ENCODE data around the gene CEP164.

CEP164 gene

DNA sequence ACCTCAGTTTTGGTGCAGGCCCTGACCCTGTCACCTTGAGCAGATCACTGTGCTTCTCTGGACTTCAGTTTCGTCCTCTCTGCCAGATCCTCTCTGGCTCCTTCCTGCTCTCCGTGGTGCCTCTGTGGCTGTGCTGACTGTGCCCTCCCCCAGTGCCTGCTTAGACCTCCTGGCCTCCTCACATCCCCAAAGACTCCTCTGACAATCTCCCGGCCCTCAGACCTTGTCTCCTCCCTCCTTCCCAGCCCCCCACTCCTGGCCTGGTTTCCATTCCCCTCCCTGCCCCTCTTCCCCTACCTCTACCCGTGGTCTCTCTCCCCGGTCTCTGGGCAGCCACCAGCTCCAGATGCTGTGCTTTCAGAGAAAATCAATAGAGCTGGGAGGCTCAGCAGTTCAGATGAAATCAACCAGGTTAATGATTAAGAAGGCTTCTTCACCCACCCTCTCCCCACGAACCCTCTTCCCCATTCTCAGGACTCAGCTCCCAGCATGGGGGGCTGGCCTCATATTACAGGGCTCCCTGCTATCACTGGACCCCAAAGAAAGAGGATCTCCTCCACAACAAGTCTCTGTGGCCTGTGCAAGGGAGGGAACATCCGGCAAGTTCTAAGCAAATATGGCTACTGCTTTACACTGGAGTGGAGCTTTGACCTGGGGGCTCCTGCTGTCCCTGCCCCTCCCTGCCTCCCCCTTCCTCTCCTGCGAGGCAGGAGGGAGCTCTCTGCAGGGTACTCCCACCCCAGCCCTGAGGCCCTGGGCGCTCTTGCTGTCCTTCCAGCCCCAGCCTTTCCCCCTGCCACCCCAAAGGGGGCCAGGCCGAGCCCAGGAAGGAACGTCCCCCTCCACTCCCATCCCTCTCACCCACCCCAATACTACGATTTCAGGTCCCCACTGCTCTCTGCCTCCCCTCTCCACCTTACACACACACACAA lies 28.0 kb upstream of the CEP164 start:
- H3K27ac Mint-ChIP-seq, result no peak overlapping the region
- no peaks in the 10 kb centered on the region for H3K9me3 Mint-ChIP-seq (ENCODE audit: low read depth)
- no peaks in the 10 kb centered on the region for H3K4me1 Mint-ChIP-seq (ENCODE audit: low read depth)
- peaks cover 1% of the 10 kb centered on the region for H3K27me3 Mint-ChIP-seq
- peaks cover 2% of the 10 kb centered on the region for H3K36me3 Mint-ChIP-seq
- no peak overlapping the region for H3K4me3 Mint-ChIP-seq

DNA sequence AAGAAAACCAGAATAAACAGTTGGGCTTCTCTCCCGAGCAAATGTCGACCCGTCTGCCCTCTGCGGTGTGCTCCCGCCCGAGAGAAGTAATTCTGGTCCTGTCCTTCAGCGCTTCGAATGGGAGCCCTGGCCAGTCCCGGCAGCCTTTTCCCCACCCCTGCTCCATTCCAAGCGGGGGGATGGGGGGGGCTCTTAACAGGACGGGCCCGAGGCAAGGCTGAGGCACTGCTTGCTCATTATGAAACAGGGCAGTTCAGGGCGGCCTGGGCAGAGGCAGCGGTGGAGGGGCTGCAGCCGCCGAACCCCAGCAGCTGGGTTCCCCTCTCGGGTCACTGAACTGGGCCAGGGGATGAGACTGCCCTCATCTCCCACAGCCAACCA lies 27.4 kb upstream of the CEP164 start:
- Mint-ChIP-seq H3K36me3 (peaks cover 2% of the 10 kb centered on the region), H3K27ac (no peak overlapping the region), H3K4me1 (ENCODE audit: low read depth) (no peaks in the 10 kb centered on the region), H3K4me3 (no peak overlapping the region), H3K27me3 (peaks cover 1% of the 10 kb centered on the region), H3K9me3 (ENCODE audit: low read depth) (no peaks in the 10 kb centered on the region)

DNA sequence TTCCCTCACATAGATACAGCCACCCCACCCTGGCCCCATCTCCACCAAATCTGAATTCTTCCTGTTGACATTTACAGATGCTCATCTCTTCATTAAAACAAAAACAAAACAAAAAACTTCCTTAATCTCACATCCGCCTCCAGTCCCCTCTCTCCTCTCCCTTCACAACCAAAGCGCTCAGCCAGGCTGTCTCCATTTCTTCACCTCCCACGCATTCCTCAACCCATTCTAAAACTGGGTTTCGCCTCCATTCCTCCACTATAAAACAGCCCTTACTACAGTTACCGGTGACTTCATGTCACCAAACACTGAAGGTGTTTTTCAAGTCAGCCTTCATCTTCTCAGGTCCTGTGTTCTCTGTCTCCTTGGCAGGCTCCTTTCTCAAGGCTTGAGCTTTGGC lies 26.9 kb upstream of the CEP164 start:
- peaks cover 2% of the 10 kb centered on the region for H3K36me3 Mint-ChIP-seq
- H3K27ac Mint-ChIP-seq, result no peak overlapping the region
- no peaks in the 10 kb centered on the region for H3K9me3 Mint-ChIP-seq (ENCODE audit: low read depth)
- peaks cover 1% of the 10 kb centered on the region for H3K27me3 Mint-ChIP-seq
- no peak overlapping the region for H3K4me3 Mint-ChIP-seq
- H3K4me1 Mint-ChIP-seq (ENCODE audit: low read depth), result no peaks in the 10 kb centered on the region

DNA sequence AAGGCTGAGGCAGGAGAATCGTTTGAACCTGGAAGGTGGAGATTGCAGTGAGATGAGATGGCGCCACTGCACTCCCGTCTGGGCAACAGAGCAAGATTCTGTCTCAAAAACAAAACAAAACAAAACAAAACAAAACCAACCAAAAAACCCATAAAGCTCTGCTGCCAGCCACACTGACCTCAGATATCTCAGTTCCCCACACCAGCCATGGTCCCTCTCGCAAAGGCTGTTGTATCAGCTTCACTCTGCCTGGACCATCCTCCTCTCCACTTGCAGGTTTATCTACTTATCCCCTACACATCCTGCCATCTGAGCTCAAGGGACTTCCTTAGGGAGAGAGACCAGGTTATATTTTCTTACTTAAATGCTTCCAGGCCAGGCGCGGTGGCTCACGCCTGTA lies 25.4 kb upstream of the CEP164 start:
- peaks cover 2% of the 10 kb centered on the region for H3K36me3 Mint-ChIP-seq
- H3K4me3 Mint-ChIP-seq, result no peak overlapping the region
- no peaks in the 10 kb centered on the region for H3K4me1 Mint-ChIP-seq (ENCODE audit: low read depth)
- H3K27ac Mint-ChIP-seq, result no peak overlapping the region
- no peaks in the 10 kb centered on the region for H3K9me3 Mint-ChIP-seq (ENCODE audit: low read depth)
- peaks cover 1% of the 10 kb centered on the region for H3K27me3 Mint-ChIP-seq

DNA sequence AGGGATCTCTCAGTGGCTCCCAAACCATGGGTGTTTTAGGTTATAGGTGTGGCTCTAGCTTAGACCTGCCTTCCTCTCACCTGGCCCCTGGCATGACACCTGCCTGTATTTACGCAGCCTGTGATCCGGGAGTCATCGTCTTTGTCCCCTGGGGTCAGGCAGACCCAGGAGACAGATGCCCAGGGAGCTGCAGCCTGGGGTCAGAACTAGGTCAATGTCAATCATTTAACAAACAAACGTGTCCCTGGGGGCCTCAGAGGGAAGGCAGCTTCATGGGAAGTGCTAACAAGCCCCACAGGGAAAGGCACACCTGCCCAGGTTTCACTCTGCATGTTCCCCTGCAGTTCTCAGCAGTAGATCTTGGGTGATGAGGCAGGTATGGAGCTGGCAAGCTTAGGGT lies 24.6 kb upstream of the CEP164 start:
- Mint-ChIP-seq H3K27ac (no peak overlapping the region), H3K4me1 (ENCODE audit: low read depth) (no peaks in the 10 kb centered on the region), H3K4me3 (no peak overlapping the region), H3K27me3 (peaks cover 1% of the 10 kb centered on the region), H3K36me3 (peaks cover 2% of the 10 kb centered on the region), H3K9me3 (ENCODE audit: low read depth) (no peaks in the 10 kb centered on the region)

DNA sequence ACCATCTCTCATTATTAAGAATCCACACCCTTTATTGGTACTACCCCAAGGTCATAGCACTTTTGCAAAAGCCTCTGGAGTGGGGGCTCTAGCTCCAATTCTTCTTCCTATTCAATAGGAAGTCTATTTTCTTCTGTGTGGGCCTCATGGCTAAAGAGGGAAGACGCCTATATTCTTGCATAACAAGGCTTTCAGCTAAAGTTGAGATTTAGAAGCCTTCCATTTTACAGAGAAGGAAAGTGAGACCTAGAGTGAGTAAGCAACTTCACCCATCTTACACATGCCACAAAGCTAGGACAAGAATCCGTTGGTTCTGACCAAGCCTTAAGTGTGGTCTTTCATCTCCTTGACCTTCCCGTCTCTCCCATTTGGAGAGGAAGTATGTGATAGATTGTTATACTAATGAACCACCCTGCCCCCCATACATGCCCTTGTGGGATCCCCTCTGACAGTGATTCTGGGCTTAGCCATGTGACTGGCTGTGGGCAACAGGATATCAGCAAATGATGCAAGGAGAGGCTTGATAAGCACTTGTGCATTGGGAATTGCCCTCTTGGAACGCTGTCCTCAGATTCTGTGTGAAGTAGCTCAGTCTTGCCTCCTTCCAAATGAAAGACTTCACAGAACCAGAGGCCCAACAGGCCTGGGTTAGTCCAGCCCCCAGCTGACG lies 23.9 kb upstream of the CEP164 start:
- no peak overlapping the region for H3K4me3 Mint-ChIP-seq
- H3K27ac Mint-ChIP-seq, result no peak overlapping the region
- no peaks in the 10 kb centered on the region for H3K9me3 Mint-ChIP-seq (ENCODE audit: low read depth)
- H3K36me3 Mint-ChIP-seq, result no peaks in the 10 kb centered on the region
- H3K4me1 Mint-ChIP-seq (ENCODE audit: low read depth), result no peaks in the 10 kb centered on the region
- peaks cover 1% of the 10 kb centered on the region for H3K27me3 Mint-ChIP-seq

DNA sequence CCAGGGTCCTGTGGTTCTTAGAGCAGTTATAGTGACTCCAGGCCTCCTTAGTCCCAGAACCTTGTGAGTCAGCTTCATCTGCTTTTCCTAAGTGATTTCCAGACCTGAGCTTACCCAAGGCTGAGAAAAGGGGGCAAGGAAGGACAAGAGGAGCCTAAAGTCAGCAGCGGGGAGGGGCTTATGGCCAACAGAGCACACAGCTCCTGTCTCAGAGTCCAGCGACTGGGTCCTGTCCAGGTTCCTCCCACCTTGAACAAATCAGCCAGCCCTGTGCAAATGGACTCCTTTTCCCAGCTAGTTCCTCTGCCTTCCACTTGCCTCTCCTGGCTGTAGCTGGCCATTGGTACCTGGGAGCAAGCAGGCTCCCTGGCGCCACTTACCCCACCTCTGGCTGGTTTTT lies 22.5 kb upstream of the CEP164 start:
- Mint-ChIP-seq H3K4me1 (ENCODE audit: low read depth) (no peaks in the 10 kb centered on the region), H3K4me3 (no peak overlapping the region), H3K27ac (no peak overlapping the region), H3K36me3 (no peaks in the 10 kb centered on the region), H3K9me3 (ENCODE audit: low read depth) (no peaks in the 10 kb centered on the region), H3K27me3 (peaks cover 5% of the 10 kb centered on the region)

DNA sequence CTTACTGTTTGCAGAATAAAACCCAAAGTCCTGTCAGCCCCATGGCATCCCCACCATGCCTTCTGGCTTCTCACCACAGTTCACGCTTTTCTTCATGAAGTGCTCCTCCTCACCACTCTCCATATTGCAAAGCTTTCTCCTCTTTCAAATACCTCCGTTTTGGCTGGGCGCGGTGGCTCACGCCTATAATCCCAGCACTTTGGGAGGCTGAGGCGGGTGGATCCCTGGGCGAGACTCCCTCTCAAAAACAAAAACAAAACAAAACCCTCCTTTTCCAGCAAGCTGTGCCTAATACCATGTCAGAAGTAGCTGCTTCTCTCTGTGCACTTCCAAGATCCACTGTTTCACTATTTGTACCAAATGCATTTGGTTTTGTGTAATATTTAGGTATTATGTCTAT lies 18.3 kb upstream of the CEP164 start:
- no peaks in the 10 kb centered on the region for H3K9me3 Mint-ChIP-seq (ENCODE audit: low read depth)
- peaks cover 12% of the 10 kb centered on the region for H3K27me3 Mint-ChIP-seq
- no peaks in the 10 kb centered on the region for H3K4me1 Mint-ChIP-seq (ENCODE audit: low read depth)
- H3K27ac Mint-ChIP-seq, result no peak overlapping the region
- H3K36me3 Mint-ChIP-seq, result no peaks in the 10 kb centered on the region
- H3K4me3 Mint-ChIP-seq, result no peak overlapping the region

DNA sequence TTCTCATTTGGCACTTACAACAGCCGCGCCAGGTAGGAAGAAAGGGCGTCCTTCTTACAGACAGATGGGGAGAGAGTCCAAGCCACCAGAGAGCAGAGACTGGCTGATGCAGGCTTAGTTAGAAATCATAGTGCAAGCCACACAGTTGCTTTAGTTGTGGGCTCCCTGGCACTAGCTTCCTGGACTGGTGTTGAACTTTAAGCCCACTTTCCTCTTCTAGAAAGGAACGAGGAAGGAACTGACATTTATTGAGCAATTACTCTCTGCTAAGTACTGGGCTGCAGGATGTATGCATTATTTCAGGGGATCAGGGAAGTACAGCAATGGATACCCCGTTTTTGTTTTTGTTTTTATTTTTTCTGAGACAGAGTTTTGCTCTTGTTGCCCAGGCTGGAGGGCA lies 14.6 kb upstream of the CEP164 start:
- Mint-ChIP-seq H3K27ac (no peak overlapping the region), H3K4me1 (ENCODE audit: low read depth) (peaks cover 13% of the 10 kb centered on the region), H3K9me3 (ENCODE audit: low read depth) (no peaks in the 10 kb centered on the region), H3K27me3 (peaks cover 22% of the 10 kb centered on the region), H3K36me3 (no peaks in the 10 kb centered on the region), H3K4me3 (no peak overlapping the region)

DNA sequence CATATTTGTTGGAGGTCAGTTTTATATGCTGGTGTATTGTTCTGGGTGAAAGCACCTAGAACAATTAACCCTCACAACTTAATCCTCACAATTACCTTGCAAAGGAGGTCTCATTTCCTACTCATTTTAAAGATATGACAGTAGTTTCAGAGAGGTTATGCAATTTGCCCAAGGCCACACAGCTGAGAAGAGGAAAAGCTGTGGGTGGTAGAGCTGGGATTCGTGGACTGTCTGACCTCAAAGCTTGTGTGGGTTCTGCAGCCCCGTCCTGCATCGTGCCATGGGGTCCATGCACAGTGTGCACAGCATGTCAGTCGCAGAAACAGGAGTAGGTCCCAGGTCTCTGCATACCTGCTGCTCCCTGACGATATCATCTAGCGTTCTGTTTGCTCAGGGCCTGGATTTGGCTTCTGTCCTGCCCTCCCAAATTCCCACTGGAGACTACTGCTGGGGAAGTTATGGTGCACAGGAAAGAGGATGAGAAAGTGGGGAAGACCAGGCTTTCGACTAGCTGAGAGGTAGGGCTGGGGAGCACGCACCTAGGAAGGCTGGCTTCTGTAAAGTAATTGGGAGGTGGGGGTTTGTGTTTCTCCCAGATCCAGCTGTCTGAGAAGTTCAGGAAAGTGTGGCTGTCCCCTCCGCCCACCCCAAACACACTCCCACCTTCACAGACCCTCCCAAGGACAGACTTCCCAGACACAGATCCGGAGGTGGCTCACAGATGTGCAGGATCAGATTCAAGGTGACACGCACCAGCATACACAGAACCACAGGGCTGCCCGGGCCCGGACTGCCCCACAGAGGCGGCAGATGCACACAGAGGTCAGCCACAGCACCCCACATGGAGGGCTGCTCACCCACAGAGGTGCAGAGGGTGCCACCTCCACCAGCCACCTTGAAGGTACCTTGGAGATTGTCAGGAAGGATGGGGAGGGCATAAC lies 13.6 kb upstream of the CEP164 start:
- peaks cover 13% of the 10 kb centered on the region for H3K4me1 Mint-ChIP-seq (ENCODE audit: low read depth)
- H3K36me3 Mint-ChIP-seq, result no peaks in the 10 kb centered on the region
- peak overlapping the region; percentile 73 for H3K4me3 Mint-ChIP-seq
- H3K27ac Mint-ChIP-seq, result no peak overlapping the region
- peaks cover 19% of the 10 kb centered on the region for H3K27me3 Mint-ChIP-seq
- H3K9me3 Mint-ChIP-seq (ENCODE audit: low read depth), result no peaks in the 10 kb centered on the region

DNA sequence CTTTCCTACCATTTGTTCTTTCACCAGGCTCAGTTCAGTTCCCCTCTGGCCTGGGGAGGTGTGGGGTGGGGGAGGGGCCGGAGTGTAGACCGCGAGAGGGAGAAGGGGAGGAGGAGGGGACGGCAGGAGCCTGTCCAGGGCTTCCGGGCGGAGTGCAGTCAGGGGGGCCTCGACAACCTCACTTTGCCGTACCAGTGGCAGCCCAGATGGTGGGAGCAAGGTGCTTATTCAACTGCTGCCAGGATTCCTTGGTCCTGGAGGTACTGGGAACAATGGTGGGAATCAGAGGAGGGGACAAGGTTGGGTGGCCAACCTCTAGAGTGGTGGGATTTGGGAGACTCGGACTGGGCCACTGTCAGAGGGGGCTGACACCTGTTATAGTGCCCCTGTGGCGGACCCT lies 12.8 kb upstream of the CEP164 start:
- H3K27ac Mint-ChIP-seq, result no peak overlapping the region
- no peaks in the 10 kb centered on the region for H3K9me3 Mint-ChIP-seq (ENCODE audit: low read depth)
- H3K36me3 Mint-ChIP-seq, result no peaks in the 10 kb centered on the region
- H3K4me3 Mint-ChIP-seq, result peak overlapping the region; percentile 73
- peaks cover 18% of the 10 kb centered on the region for H3K27me3 Mint-ChIP-seq
- peaks cover 13% of the 10 kb centered on the region for H3K4me1 Mint-ChIP-seq (ENCODE audit: low read depth)

DNA sequence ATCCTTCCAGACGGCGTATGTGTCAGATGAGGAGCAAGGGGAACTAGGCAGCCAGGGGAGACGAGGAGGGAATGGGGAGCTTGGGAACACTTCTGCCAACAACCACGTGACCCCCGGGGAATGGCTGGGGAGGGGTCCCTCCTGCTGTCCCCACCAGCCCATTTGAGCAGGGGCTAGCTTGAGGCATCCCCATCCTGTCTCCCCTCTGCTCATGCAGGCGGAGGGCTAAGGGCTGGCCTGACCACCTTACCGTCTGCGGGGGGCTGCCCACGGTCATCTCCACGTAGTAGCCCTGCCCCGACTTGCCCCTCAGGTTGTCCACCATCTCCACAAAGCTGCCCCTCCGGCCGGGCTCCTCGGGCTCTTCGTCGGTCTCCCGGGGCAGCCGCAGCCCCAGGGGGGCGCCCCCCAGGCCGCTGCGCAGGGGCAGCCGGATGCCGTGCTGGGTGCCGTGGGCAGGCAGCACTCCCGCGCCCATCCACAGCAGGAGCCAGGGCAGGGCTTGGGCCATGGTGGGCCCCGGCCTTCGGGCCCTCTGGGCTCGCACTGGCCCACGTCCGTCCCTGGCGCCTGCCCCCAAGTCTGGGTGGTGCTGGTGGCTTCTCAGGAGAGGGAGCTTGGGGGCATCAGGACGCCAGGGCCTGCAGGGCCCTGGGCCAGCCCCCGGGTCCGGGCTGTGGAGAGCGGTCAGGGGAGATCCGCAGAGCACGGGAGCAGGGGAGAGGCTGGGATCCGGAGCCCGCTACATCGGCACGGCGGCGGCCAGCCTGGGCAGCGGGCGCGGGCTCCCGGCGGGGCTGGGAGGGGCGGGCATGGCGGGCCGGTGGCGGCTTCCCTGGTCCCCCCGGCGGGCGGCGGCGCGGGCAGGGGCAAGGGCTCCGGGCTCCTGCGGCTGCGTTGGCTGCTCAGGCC lies 12.1 kb upstream of the CEP164 start:
- H3K27ac Mint-ChIP-seq, result no peak overlapping the region
- H3K36me3 Mint-ChIP-seq, result no peaks in the 10 kb centered on the region
- H3K9me3 Mint-ChIP-seq (ENCODE audit: low read depth), result no peaks in the 10 kb centered on the region
- H3K4me1 Mint-ChIP-seq (ENCODE audit: low read depth), result peaks cover 13% of the 10 kb centered on the region
- peak overlapping the region; percentile 86 for H3K4me3 Mint-ChIP-seq
- peaks cover 17% of the 10 kb centered on the region for H3K27me3 Mint-ChIP-seq

DNA sequence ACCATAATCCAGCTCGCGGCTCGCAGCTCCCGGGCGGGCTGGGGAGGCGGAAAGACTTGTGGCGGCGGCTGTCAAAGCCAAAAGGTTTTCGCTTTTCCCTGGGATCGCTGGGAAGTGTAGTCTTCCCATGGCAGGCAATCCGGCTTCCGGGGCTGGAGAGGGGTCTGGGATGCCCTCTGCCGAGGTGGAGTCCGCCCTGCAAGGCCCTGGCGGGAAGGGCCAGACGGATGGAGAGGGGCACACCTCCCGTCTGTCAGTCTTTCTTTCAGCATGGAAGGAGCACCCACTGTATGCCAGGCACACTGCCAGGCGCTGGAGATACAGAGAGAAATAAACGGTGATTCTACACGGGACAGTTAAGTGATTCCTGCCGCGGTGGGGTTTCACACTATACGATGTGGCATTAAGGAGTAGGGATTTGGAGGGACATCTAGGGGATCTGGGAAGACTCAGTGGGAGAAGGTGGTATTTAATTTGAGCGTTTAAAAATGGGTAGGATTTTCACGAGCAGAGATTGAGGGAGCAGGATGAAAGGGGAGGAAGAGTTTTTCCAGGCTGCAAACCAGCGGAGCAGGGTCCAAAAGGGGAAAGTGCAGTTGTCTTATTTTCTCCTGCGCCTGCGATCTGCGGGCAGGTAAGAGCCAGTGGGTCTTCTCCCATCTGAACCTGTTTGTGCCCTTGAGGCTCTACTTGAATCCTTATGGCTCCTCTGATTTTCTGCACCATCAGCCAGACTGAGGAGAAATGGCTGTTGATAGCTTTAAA lies 11.3 kb upstream of the CEP164 start, which contains the start of gene BACE1:
Gene BACE1 (minus strand): TSS at position 60 of the 765 bp plus-strand sequence. CDS start 461 bp downstream, outside the sequence.
- Mint-ChIP-seq H3K36me3 (no peaks in the 10 kb centered on the region), H3K9me3 (ENCODE audit: low read depth) (no peaks in the 10 kb centered on the region), H3K4me3 (peak within 1 kb of the TSS; percentile 86), H3K27ac (no peak within 1 kb of the TSS), H3K27me3 (peaks cover 14% of the 10 kb centered on the region), H3K4me1 (ENCODE audit: low read depth) (peaks cover 13% of the 10 kb centered on the region)

Data from activated naive CD8-positive, alpha-beta T cell (primary cell).